Large intestine (tissue), 3 donors: ENCODE measurements around the gene EFCAB3. TPM values are rescaled to one million over a fixed set of nuclear protein-coding genes. Genes with fewer than 3 reads are reported as not detected.
"Not testable (repeated sequence)": the region's sequence is repeated elsewhere in the genome, so short reads cannot be mapped to it uniquely, and the experiment has no call there.

ENCODE experiments used
- DNase-seq, 2 donors: peaks; one replicate each; pipeline versions ENCODE4 v3.0.0 to v3.0.0-alpha.2; 2013
- H3K27ac ChIP-seq: one replicate; pipeline ENCODE4 v1.5.1; 2013; ENCODE audit warnings: low read length
- H3K27me3 ChIP-seq: 2 replicates; pipeline ENCODE4 v1.6.1; 2013; ENCODE audit warnings: low read length; ENCODE audit not compliant: control insufficient read depth, insufficient read depth
- H3K36me3 ChIP-seq: 2 replicates; pipeline ENCODE4 v1.6.1; 2013; ENCODE audit warnings: low read length; ENCODE audit not compliant: control insufficient read depth, insufficient read depth
- H3K4me1 ChIP-seq: one replicate; pipeline ENCODE4 v1.6.1; 2013; ENCODE audit warnings: low read length; ENCODE audit not compliant: control insufficient read depth, insufficient read depth
- H3K4me3 ChIP-seq: one replicate; pipeline ENCODE4 v1.5.1; 2013; ENCODE audit warnings: low read length
- H3K9me3 ChIP-seq: one replicate; pipeline ENCODE4 v1.6.1; 2013; ENCODE audit warnings: mild to moderate bottlenecking, low read depth, low read length, moderate library complexity; ENCODE audit not compliant: control insufficient read depth
- WGBS: methylation state at CpG from one replicate; pipeline ENCODE4 v1.1.5; 2013; ENCODE audit warnings: low lambda C conversion rate; ENCODE audit not compliant: insufficient coverage; 5-methylcytosine and 5-hydroxymethylcytosine counted together
- polyA plus RNA-seq: library from polyadenylated mRNA; unstranded; fragments of 120-200 nt; gene quantifications from one replicate; pipeline ENCODE4 v1.2.1, GENCODE V29; 2013

The EFCAB3 gene
- polyA plus RNA-seq, 1 donor, result 0.03 TPM

- Histone ChIP-seq H3K27ac (peak within 1 kb of the TSS; percentile 77), H3K4me3 (peak within 1 kb of the TSS; percentile 74)
- no CpG with 5 or more reads among the region's 58 CpGs for WGBS
- not testable (repeated sequence) for H3K4me1 ChIP-seq, H3K9me3 ChIP-seq, H3K36me3 ChIP-seq, H3K27me3 ChIP-seq
- DNase-seq, result peak; percentile 84 to 90
Observed at GRCh38 chr17:62423647-62424461, 43.5 kb downstream of the EFCAB3 start, which contains the start of gene METTL2A. TSS of gene METTL2A (plus strand) at chr17:62423897. CDS start at chr17:62423903, 6 bp downstream.

DNA sequence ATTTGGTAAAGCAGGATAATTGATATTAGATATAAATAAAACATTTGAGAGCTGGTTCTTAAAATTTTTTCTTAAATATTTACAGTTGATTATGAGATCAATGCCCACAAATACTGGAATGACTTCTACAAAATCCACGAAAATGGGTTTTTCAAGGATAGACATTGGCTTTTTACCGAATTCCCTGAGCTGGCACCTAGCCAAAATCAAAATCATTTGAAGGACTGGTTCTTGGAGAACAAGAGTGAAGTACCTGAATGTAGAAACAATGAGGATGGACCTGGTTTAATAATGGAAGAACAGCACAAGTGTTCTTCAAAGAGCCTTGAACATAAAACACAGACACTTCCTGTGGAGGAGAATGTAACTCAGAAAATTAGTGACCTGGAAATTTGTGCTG, 45.9 kb downstream of the EFCAB3 start:
- H3K4me1 ChIP-seq, DNase-seq, H3K9me3 ChIP-seq, H3K4me3 ChIP-seq, H3K27me3 ChIP-seq, H3K36me3 ChIP-seq, H3K27ac ChIP-seq: not testable (repeated sequence)
- WGBS, result no CpG with 5 or more reads among the region's 2 CpGs

- H3K36me3 ChIP-seq, H3K4me3 ChIP-seq, H3K27ac ChIP-seq, H3K9me3 ChIP-seq, DNase-seq, H3K27me3 ChIP-seq, H3K4me1 ChIP-seq: not testable (repeated sequence)
- WGBS, result no CpG with 5 or more reads among the region's 4 CpGs
Observed at GRCh38 chr17:62435251-62435650, 54.9 kb downstream of the EFCAB3 start.

DNA sequence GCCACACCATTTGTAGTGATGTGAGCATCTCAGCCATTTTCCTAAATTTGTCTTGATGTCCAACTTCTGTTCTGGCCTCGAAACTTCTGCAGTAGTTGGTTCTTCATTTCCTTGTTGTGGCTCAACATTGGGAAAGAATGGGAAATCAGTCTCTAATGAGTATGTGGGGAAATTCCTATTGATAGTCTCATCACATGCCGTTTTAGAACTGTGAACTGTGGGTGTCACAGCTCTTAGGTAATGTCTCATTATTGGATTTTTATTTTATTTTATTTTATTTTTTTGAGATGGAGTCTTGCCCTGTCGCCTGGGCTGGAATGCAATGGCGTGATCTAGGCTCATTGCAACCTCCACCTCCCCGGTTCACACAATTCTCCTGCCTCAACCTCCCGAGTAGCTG, 60.8 kb downstream of the EFCAB3 start:
- H3K27ac ChIP-seq, H3K4me3 ChIP-seq, H3K4me1 ChIP-seq, H3K27me3 ChIP-seq, H3K9me3 ChIP-seq, DNase-seq: not testable (repeated sequence)
- H3K36me3 ChIP-seq, result peaks cover 17% of the 10 kb centered on the region
- WGBS, result no CpG with 5 or more reads among the region's 6 CpGs

- WGBS, result no CpG with 5 or more reads among the region's 4 CpGs
- Histone ChIP-seq H3K36me3 (peaks cover 33% of the 10 kb centered on the region), H3K27me3 (no peaks in the 10 kb centered on the region), H3K4me3 (no peak overlapping the region), H3K27ac (no peak overlapping the region), H3K4me1 (no peaks in the 10 kb centered on the region), H3K9me3 (no peaks in the 10 kb centered on the region)
- no peak for DNase-seq
Observed at GRCh38 chr17:62444063-62444462, 63.7 kb downstream of the EFCAB3 start.

GRCh38 chr17:62445791-62446190, 65.4 kb downstream of the EFCAB3 start:
- H3K4me1 ChIP-seq, DNase-seq, H3K27me3 ChIP-seq, H3K4me3 ChIP-seq, H3K27ac ChIP-seq, H3K9me3 ChIP-seq: not testable (repeated sequence)
- WGBS, result 92% methylated on average over 2 of the region's 4 CpGs
- peaks cover 29% of the 10 kb centered on the region for H3K36me3 ChIP-seq

- not testable (repeated sequence) for DNase-seq, H3K27ac ChIP-seq, H3K27me3 ChIP-seq, H3K4me3 ChIP-seq, H3K4me1 ChIP-seq, H3K9me3 ChIP-seq
- WGBS, result no CpG with 5 or more reads among the region's 4 CpGs
- peaks cover 12% of the 10 kb centered on the region for H3K36me3 ChIP-seq
Observed at GRCh38 chr17:62452195-62452594, 71.8 kb downstream of the EFCAB3 start.

DNA sequence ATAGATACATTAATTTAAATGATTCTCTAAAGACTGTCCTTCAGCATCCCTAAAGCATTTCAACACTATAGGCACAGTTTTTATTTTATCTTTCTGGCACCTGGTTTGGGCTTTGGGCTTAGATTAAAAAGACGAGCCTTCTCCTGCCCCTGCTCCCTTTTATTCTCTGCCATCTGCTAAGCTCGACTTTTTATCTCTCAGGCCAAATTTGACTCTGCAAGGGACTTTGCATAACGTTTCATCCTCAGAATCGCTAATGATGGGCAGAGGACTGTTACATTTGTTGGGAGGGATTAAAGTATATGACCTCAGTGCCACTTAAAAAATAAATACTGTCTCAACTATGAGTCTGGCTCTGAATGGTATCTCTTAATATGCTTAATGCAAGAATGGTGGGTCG, 72.7 kb downstream of the EFCAB3 start:
- H3K4me3 ChIP-seq, H3K36me3 ChIP-seq, DNase-seq, H3K27me3 ChIP-seq, H3K4me1 ChIP-seq, H3K9me3 ChIP-seq, H3K27ac ChIP-seq: not testable (repeated sequence)
- WGBS, result 90% methylated on average over 2 of the region's 5 CpGs

DNA sequence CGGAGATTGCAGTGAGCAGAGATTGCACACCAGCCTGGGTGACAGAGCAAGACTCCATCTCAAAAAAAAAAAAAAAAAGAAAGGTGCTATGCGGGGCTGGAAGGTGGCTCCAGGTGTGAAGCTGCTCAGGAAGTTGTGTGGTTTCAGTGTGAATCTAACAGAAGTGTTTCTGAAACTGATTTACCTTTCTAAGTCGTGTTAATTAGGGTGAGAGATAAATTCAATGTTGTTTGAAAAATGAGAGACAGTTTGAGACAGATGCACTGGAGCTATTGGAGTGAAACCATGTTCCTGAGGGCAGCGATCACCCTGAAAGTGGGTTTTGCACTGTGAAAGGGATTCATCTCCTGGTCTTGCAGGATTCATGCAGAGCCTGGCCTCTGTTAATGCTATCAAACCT, 73.3 kb downstream of the EFCAB3 start:
- not testable (repeated sequence) for H3K27me3 ChIP-seq, H3K4me1 ChIP-seq, H3K4me3 ChIP-seq, DNase-seq, H3K27ac ChIP-seq, H3K36me3 ChIP-seq, H3K9me3 ChIP-seq
- no CpG with 5 or more reads among the region's 4 CpGs for whole genome bisulfite sequencing

DNA sequence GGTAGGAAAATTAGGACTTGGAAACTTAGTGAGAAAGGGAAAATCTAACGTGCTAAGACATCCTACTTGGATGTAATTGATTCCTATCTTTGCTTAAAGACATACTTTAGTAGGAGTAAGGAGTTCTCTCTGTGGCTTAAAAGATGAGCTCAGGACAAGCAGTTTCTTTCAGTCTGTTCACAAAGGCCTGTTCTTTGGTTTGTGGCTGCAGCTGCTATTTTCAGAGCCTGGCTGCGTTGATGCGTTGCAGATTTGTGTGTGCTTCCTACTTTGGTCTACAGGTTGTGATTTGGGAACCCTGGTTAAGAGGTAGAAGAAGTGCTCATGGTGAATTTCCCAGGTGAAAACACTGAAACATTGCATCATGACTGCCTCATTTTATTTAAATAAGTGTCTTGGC, 73.8 kb downstream of the EFCAB3 start:
- not testable (repeated sequence) for H3K27ac ChIP-seq, H3K4me3 ChIP-seq, H3K9me3 ChIP-seq, H3K36me3 ChIP-seq, H3K27me3 ChIP-seq, DNase-seq, H3K4me1 ChIP-seq
- no CpG with 5 or more reads among the region's 3 CpGs for WGBS

- H3K4me1 ChIP-seq, result no peaks in the 10 kb centered on the region
- H3K36me3 ChIP-seq, result no peaks in the 10 kb centered on the region
- H3K9me3 ChIP-seq, result no peaks in the 10 kb centered on the region
- no peaks in the 10 kb centered on the region for H3K27me3 ChIP-seq
- no CpG with 5 or more reads among the region's 7 CpGs for WGBS
- no peak overlapping the region for H3K27ac ChIP-seq
- H3K4me3 ChIP-seq, result no peak overlapping the region
- no peak for DNase-seq
Observed at GRCh38 chr17:62456016-62456415, 75.7 kb downstream of the EFCAB3 start.
